Ammon's horn (tissue), 1 donor: ENCODE data around the gene CFHR2.
"Not testable (repeated sequence)": the region's sequence is repeated elsewhere in the genome, so short reads cannot be mapped to it uniquely, and the experiment has no call there.

ENCODE experiments used
- DNase-seq: peaks from one replicate; pipeline ENCODE4 v3.0.0-alpha.2; 2016; ENCODE audit warnings: low spot score

The CFHR2 gene

GRCh38 chr1:196943568-196943967 is at the start of gene CFHR2:
CFHR2 (plus strand) TSS chr1:196943738; CDS start chr1:196943881, 143 bp downstream.
- DNase-seq = not testable (repeated sequence)

- DNase-seq = no peak
These were observed 47.2 kb upstream of the CFHR2 start for GRCh38 chr1:196896355-196896754.

- no peak for DNase-seq
These were observed 46.2 kb upstream of the CFHR2 start for GRCh38 chr1:196897158-196897828.

GRCh38 chr1:196902344-196902743 is 41.2 kb upstream of the CFHR2 start:
- DNase-seq = no peak

DNA sequence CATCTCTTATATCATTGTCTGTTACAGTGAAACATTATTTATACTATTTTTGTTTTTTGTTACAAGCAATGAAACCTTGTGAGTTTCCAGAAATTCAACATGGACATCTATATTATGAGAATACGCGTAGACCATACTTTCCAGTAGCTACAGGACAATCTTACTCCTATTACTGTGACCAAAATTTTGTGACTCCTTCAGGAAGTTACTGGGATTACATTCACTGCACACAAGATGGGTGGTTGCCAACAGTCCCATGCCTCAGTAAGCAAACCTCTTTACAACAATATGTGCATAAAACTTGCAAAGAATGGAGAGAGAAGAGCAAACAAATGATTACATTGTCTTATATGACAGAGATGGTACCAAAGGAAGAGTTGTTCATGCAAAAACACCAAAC is 33.3 kb upstream of the CFHR2 start:
- DNase-seq = no peak

GRCh38 chr1:196912283-196912682 is 31.3 kb upstream of the CFHR2 start:
- DNase-seq = not testable (repeated sequence)

- DNase-seq = not testable (repeated sequence)
These were observed 16.7 kb upstream of the CFHR2 start for GRCh38 chr1:196926839-196927238.

DNA sequence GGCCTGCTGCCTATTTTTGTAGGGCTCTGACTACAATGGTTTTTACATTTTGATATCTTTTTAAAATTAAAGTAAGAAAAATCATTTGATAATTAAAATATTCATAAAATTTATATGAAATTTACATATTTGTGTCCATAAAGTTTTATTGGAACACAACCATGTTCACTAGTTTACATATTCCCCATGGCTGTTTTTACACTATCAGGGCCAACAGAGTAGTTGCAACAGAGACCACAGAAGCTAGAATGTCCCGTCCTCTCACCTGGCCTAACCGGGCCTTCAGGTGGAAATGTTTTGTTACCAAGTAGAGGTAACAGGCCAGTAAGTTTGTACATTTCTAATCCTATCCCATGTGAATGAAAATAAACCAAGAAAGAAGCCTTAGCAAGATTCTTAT is 10.7 kb upstream of the CFHR2 start:
- not testable (repeated sequence) for DNase-seq

GRCh38 chr1:196933531-196934189 is 9.9 kb upstream of the CFHR2 start:
- no peak for DNase-seq

- not testable (repeated sequence) for DNase-seq
These were observed 2.1 kb upstream of the CFHR2 start for GRCh38 chr1:196941474-196941873.

- DNase-seq = no peak
These were observed 8.3 kb downstream of the CFHR2 start for GRCh38 chr1:196951711-196952394.

- no peak for DNase-seq
These were observed 11.2 kb downstream of the CFHR2 start for GRCh38 chr1:196954778-196955177.

GRCh38 chr1:196955926-196956325 is 12.4 kb downstream of the CFHR2 start:
- no peak for DNase-seq

DNA sequence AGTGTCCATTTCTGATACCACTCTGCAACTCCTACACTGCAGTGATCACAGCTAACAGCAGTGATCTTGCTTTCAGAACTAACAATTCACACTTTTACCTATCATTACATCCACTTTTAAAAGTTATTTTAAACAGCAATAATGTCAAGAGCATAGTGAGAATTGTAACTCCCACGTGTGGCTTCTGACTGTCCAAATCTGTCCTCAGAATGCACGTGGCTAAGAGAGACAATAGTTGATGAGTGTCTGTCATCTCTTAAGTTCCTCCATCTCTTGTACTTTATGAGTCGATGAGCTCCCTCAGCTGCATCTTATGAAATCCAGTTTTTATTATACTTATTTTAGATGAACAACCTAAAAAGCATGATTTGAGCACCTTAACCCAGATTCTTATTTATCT is 17.3 kb downstream of the CFHR2 start:
- no peak for DNase-seq

GRCh38 chr1:196970182-196970581 is 26.6 kb downstream of the CFHR2 start:
- no peak for DNase-seq

- no peak for DNase-seq
These were observed 32.7 kb downstream of the CFHR2 start for GRCh38 chr1:196976278-196976677.

- no peak for DNase-seq
These were observed 33.7 kb downstream of the CFHR2 start, which contains the start of gene CFHR5 for GRCh38 chr1:196977278-196977677. CFHR5 (plus strand) TSS chr1:196977556; CDS start chr1:196977665, 109 bp downstream.

DNA sequence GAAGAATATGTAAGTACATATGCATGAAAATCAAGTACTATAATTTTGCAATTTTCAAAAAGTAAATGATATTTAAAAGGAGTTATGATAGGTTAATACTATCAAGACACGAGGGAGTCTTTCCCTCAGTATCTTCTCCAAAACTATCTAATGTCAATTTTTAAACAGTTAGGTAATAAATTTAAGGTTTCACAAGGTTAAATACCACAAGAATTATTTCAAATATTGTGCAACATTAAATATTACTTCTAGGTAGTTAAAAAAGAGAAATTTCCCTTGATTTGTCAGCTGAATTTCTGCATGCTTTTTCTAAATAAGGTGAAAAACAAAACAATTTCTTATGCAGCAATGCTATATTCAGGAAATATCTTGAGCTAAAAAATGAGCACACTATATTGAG is 37.3 kb downstream of the CFHR2 start:
- no peak for DNase-seq

GRCh38 chr1:196982247-196982646 is 38.7 kb downstream of the CFHR2 start:
- not testable (repeated sequence) for DNase-seq

DNA sequence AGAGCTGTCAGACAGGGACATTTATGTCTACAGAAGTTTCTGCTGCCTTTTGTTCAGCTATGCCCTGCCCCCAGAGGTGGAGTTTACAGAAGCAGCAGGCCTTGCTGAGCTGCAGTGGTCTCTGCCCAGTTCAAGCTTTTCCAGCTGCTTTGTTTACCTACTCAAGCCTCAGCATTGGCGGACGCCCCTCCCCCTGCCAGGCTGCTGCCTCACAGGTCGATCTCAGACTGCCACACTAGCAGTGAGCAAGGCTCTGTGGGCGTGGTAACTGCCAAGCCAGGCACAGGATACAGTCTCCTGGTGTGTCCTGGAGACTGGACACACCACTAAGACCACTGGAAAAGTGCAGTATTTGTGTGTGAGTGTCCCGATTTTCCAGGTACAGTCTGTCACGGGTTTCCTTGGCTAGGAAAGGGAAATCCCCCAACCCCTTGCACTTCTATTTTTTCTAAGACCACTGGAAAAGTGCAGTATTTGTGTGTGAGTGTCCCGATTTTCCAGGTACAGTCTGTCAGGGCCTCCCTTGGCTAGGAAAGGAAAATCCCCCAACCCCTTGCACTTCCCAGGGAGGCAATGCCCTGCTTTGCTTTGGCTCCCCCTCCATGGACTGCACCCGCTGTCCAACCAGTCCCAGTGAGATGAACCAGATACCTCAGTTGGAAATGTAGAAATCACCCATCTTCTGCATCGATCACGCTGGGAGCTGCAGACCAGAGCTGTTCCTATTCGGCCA is 48.5 kb downstream of the CFHR2 start:
- not testable (repeated sequence) for DNase-seq

GRCh38 chr1:196993916-196994315 is 50.4 kb downstream of the CFHR2 start:
- no peak for DNase-seq

- DNase-seq = no peak
These were observed 53.9 kb downstream of the CFHR2 start for GRCh38 chr1:196997423-196997822.
